H1 (cell line): ENCODE data around the gene NLRC3. TPM values are rescaled to one million over a fixed set of nuclear protein-coding genes. Genes with fewer than 3 reads are reported as not detected.

Source experiments
- CTCF ChIA-PET: fragments of 300-600 bp; sonication (Branson Sonifier 250); formaldehyde crosslinking; loops from one replicate; lab custom pipeline; 2021; ENCODE audit not compliant: partially characterized antibody; lab: Charles Lee
- POLR2A ChIA-PET: fragments of 300-600 bp; sonication (Branson Sonifier 250); formaldehyde crosslinking; loops from one replicate; lab custom pipeline; 2021; ENCODE audit warnings: inconsistent platforms; ENCODE audit not compliant: partially characterized antibody; lab: Charles Lee
- DNase-seq, 2 experiments: peaks; one replicate each; pipeline versions ENCODE4 v3.0.0 to v3.0.0-alpha.2; 2010 to 2022; ENCODE audit warnings: low spot score in 2 of 2, low read depth in 1 of 2, mixed read lengths in 1 of 2
- FAIRE-seq: peaks from 2 replicates; lab custom pipeline; 2011; peaks lifted over from hg19 to GRCh38; lab: Jason Lieb, UNC
- H2AFZ ChIP-seq: 2 replicates; pipeline ENCODE4 v1.8.1; 2012; ENCODE audit warnings: low read length, inconsistent platforms
- H2AK5ac ChIP-seq: 2 replicates; pipeline ENCODE4 v1.6.1; 2013; ENCODE audit warnings: low read depth, low read length
- H2BK120ac ChIP-seq: replicated peaks from 2 replicates; pipeline ENCODE3; 2013; ENCODE audit warnings: low read depth, low read length, inconsistent platforms
- H2BK12ac ChIP-seq: 2 replicates; pipeline ENCODE4 v1.6.1; 2013; ENCODE audit warnings: low read depth, low read length
- H2BK15ac ChIP-seq: 2 replicates; pipeline ENCODE4 v1.6.1; 2013; ENCODE audit warnings: low read length
- H2BK20ac ChIP-seq: 2 replicates; pipeline ENCODE4 v1.6.1; 2013; ENCODE audit warnings: low read length
- H2BK5ac ChIP-seq: 2 replicates; pipeline ENCODE4 v1.6.1; 2013; ENCODE audit warnings: low read depth, low read length
- H3K14ac ChIP-seq: 2 replicates; pipeline ENCODE4 v1.6.1; 2013; ENCODE audit warnings: inconsistent platforms; ENCODE audit not compliant: insufficient read length
- H3K18ac ChIP-seq: 2 replicates; pipeline ENCODE4 v1.6.1; 2013; ENCODE audit warnings: low read length; ENCODE audit errors: extremely low read depth
- H3K23ac ChIP-seq: 2 replicates; pipeline ENCODE4 v1.6.1; 2013; ENCODE audit warnings: inconsistent platforms; ENCODE audit not compliant: insufficient read length
- H3K23me2 ChIP-seq: 2 replicates; pipeline ENCODE4 v1.6.1; 2013; ENCODE audit warnings: low read depth, low read length
- H3K27ac ChIP-seq: 2 replicates; pipeline ENCODE4 v1.6.1; 2011; ENCODE audit warnings: low read depth, low read length, inconsistent platforms
- H3K27me3 ChIP-seq, 4 experiments: replicated peaks in 1 of 4; 1 replicate in 1 of 4; 2 replicates in 3 of 4; pipeline versions ENCODE4 v1.6.1 to v1.8.1; 2011 to 2013; ENCODE audit warnings: low read length in 3 of 4, mild to moderate bottlenecking in 3 of 4, inconsistent platforms in 2 of 4, mixed read lengths in 2 of 4, moderate library complexity in 1 of 4; ENCODE audit not compliant: control insufficient read depth in 3 of 4, insufficient read depth in 3 of 4; ENCODE audit errors: extremely low read depth in 1 of 4
- H3K36me3 ChIP-seq, 4 experiments: 2 replicates each; pipeline versions ENCODE4 v1.6.1 to v1.8.1; 2011 to 2013; ENCODE audit warnings: mild to moderate bottlenecking in 4 of 4, low read length in 3 of 4, moderate library complexity in 2 of 4, control low read depth in 1 of 4, inconsistent platforms in 1 of 4; ENCODE audit not compliant: insufficient read depth in 4 of 4, control insufficient read depth in 2 of 4
- H3K4ac ChIP-seq: replicated peaks from 2 replicates; pipeline ENCODE3; 2013; ENCODE audit warnings: low read length, low read depth, mixed read lengths, inconsistent platforms; ENCODE audit not compliant: insufficient read length
- H3K4me1 ChIP-seq, 4 experiments: replicated peaks in 1 of 4; 1 replicate in 1 of 4; 2 replicates in 3 of 4; pipeline versions ENCODE4 v1.6.1 to v1.8.1; 2011 to 2013; ENCODE audit warnings: low read length in 3 of 4, inconsistent platforms in 2 of 4, mixed read lengths in 1 of 4; ENCODE audit not compliant: insufficient read depth in 4 of 4, control insufficient read depth in 3 of 4
- H3K4me2 ChIP-seq, 2 experiments: 2 replicates each; pipeline versions ENCODE4 v1.6.1 to v1.8.1; 2011 to 2013; ENCODE audit warnings: low read depth in 2 of 2, low read length in 2 of 2, control low read depth in 1 of 2, inconsistent platforms in 1 of 2, mild to moderate bottlenecking in 1 of 2; ENCODE audit not compliant: insufficient read depth in 1 of 2
- H3K4me3 ChIP-seq, 4 experiments: fragments of 200-600, 300-600 bp in 1 of 4; sonication (generic), shearing (Covaris generic), sonication (Bioruptor Twin) in 1 of 4; 2 replicates each; pipeline versions ENCODE4 v1.5.1 to v1.8.1; 2011 to 2016; ENCODE audit warnings: low read length in 4 of 4, low read depth in 3 of 4, control low read depth in 2 of 4, inconsistent platforms in 2 of 4, mild to moderate bottlenecking in 2 of 4, mixed read lengths in 1 of 4, moderate library complexity in 1 of 4; ENCODE audit not compliant: insufficient read depth in 2 of 4; ENCODE audit errors: extremely low read depth in 1 of 4
- H3K56ac ChIP-seq: replicated peaks from 2 replicates; pipeline ENCODE3; 2013; ENCODE audit warnings: low read depth, mild to moderate bottlenecking, mixed read lengths, low read length, inconsistent platforms; ENCODE audit not compliant: insufficient read length
- H3K79me1 ChIP-seq: 2 replicates; pipeline ENCODE4 v1.6.1; 2013; ENCODE audit warnings: low read depth, low read length, control low read depth
- H3K79me2 ChIP-seq, 2 experiments: 2 replicates each; pipeline versions ENCODE4 v1.6.1 to v1.8.1; 2012 to 2013; ENCODE audit warnings: low read length in 2 of 2, mild to moderate bottlenecking in 2 of 2, inconsistent platforms in 1 of 2; ENCODE audit not compliant: insufficient read depth in 2 of 2, control insufficient read depth in 1 of 2
- H3K9ac ChIP-seq, 4 experiments: replicated peaks in 1 of 4; 1 replicate in 1 of 4; 2 replicates in 3 of 4; pipeline versions ENCODE4 v1.6.1 to v1.8.1; 2011 to 2013; ENCODE audit warnings: low read depth in 3 of 4, low read length in 3 of 4, control low read depth in 2 of 4, mild to moderate bottlenecking in 2 of 4, moderate library complexity in 2 of 4, inconsistent platforms in 1 of 4; ENCODE audit errors: extremely low read depth in 1 of 4
- H3K9me3 ChIP-seq, 2 experiments: 2 replicates each; pipeline versions ENCODE4 v1.6.1 to v1.8.1; 2012 to 2013; ENCODE audit warnings: mild to moderate bottlenecking in 2 of 2, moderate library complexity in 2 of 2, control low read depth in 1 of 2, inconsistent platforms in 1 of 2, low read depth in 1 of 2, low read length in 1 of 2, mixed read lengths in 1 of 2; ENCODE audit not compliant: insufficient read depth in 2 of 2
- H4K20me1 ChIP-seq, 2 experiments: replicated peaks in 1 of 2; 2 replicates each; pipeline versions ENCODE3 to v1.8.1; 2011 to 2013; ENCODE audit warnings: inconsistent platforms in 2 of 2, low read length in 2 of 2, mild to moderate bottlenecking in 1 of 2; ENCODE audit not compliant: insufficient read depth in 2 of 2, control insufficient read depth in 1 of 2
- H4K5ac ChIP-seq: 2 replicates; pipeline ENCODE4 v1.6.1; 2013; ENCODE audit warnings: low read length, low read depth, mixed read lengths, inconsistent platforms; ENCODE audit not compliant: insufficient read length
- H4K8ac ChIP-seq: 2 replicates; pipeline ENCODE4 v1.8.0; 2013; ENCODE audit warnings: mild to moderate bottlenecking, moderate library complexity, low read length, inconsistent platforms; ENCODE audit not compliant: insufficient read depth; ENCODE audit errors: extremely low read depth
- H4K91ac ChIP-seq: replicated peaks from 2 replicates; pipeline ENCODE3; 2013; ENCODE audit warnings: low read length, mixed read lengths, inconsistent platforms; ENCODE audit not compliant: insufficient read length
- ATF2 ChIP-seq: IDR thresholded peaks from 2 replicates; pipeline ENCODE4 v1.6.1; 2012; ENCODE audit warnings: low read length, inconsistent platforms
- BACH1 ChIP-seq: IDR thresholded peaks from 2 replicates; pipeline ENCODE4 v1.6.1; 2012; ENCODE audit warnings: low read length, improper control_type of control experiment
- BRCA1 ChIP-seq: IDR thresholded peaks from 2 replicates; pipeline ENCODE4 v1.6.1; 2012; ENCODE audit warnings: low read depth, low read length, improper control_type of control experiment
- E2F6 ChIP-seq: IDR thresholded peaks from 2 replicates; pipeline ENCODE4 v1.6.1; 2012; ENCODE audit warnings: inconsistent platforms
- HDAC2 ChIP-seq, 2 experiments: fragments of 300-600 bp in 1 of 2; sonication (generic) in 1 of 2; IDR thresholded peaks; 2 replicates each; pipeline ENCODE4 v1.6.1; 2011 to 2012; ENCODE audit warnings: low read depth in 2 of 2, low read length in 2 of 2, mild to moderate bottlenecking in 2 of 2, moderate library complexity in 2 of 2, borderline replicate concordance in 1 of 2, inconsistent platforms in 1 of 2
- JUN ChIP-seq: IDR thresholded peaks from 2 replicates; pipeline ENCODE4 v1.6.1; 2011; ENCODE audit warnings: low read depth, mild to moderate bottlenecking, improper control_type of control experiment, low read length
- NANOG ChIP-seq: IDR thresholded peaks from 2 replicates; pipeline ENCODE4 v1.6.1; 2011; ENCODE audit warnings: low read length, low read depth, mild to moderate bottlenecking, inconsistent platforms; ENCODE audit not compliant: insufficient read depth, poor library complexity, severe bottlenecking
- POLR2AphosphoS5 ChIP-seq: IDR thresholded peaks from 2 replicates; pipeline ENCODE4 v1.6.1; 2011; ENCODE audit warnings: low read depth, low read length
- SAP30 ChIP-seq: fragments of 300-600 bp; sonication (generic); IDR thresholded peaks from 2 replicates; pipeline ENCODE4 v1.7.1; 2012; ENCODE audit warnings: low read length, moderate library complexity, mild to moderate bottlenecking, inconsistent platforms; ENCODE audit not compliant: insufficient read depth, insufficient replicate concordance
- SP1 ChIP-seq: IDR thresholded peaks from 2 replicates; pipeline ENCODE4 v1.6.1; 2011; ENCODE audit warnings: low read depth, low read length
- SUZ12 ChIP-seq: fragments of 200-600 bp; sonication (generic); IDR thresholded peaks from 2 replicates; pipeline ENCODE4 v1.6.1; 2012; ENCODE audit warnings: mild to moderate bottlenecking, inconsistent platforms, low read length, moderate library complexity, mixed read lengths
- WGBS, 2 experiments: shearing (Covaris generic) in 1 of 2; methylation state at CpG; one replicate each; pipeline versions ENCODE4 v1.1.6 to v1.1.7; 2013 to 2015; ENCODE audit warnings: low lambda C conversion rate in 2 of 2, mixed read lengths in 2 of 2, inconsistent platforms in 1 of 2, low coverage in 1 of 2, missing lambda C conversion rate in 1 of 2; ENCODE audit not compliant: insufficient replicate concordance in 2 of 2, insufficient coverage in 1 of 2, insufficient read length in 1 of 2; ENCODE audit errors: extremely low coverage in 1 of 2, missing lambda C conversion rate in 1 of 2; 5-methylcytosine and 5-hydroxymethylcytosine counted together
- polyA plus RNA-seq, 7 experiments: library from polyadenylated mRNA; depleted of rRNA in 3 of 7; stranded (reverse) in 5 of 7; unstranded in 2 of 7; fragments of >200 nt in 5 of 7; fragments of 200-250 nt in 2 of 7; gene quantifications; 1 replicate in 5 of 7; 2 replicates in 1 of 7; 4 replicates in 1 of 7; pipeline versions ENCODE4 v1.2.1 to v1.2.3, GENCODE V29; 2011 to 2013; ENCODE audit warnings: missing spikeins in 2 of 7, mixed read lengths in 2 of 7
- total RNA-seq: library from RNA; stranded (reverse); fragmentation: NEBNext Ultra II Directional; extraction: Animal tissue kit (Norgen Biotek cat#: 25700); gene quantifications from 2 replicates; pipeline ENCODE4 v1.2.1, GENCODE V29; 2021

NLRC3 gene
- total and polyA plus RNA-seq, 2 of the 8 experiments (the other 6 are each of a cell fraction or from before 2014, with no cell fraction given): 0.18 to 0.20 TPM

GRCh38 chr16:3618769-3619141, 41.6 kb upstream of the NLRC3 start:
- no peak overlapping the region for H2AFZ ChIP-seq
- H3K79me2 ChIP-seq: peaks cover 0 to 28% of the 10 kb centered on the region in 2 experiments; a peak in 3 of 4 replicates
- H3K27ac ChIP-seq: no peak overlapping the region
- H3K56ac ChIP-seq: no peak overlapping the region
- H4K8ac ChIP-seq: no peak overlapping the region
- H3K4ac ChIP-seq: no peak overlapping the region
- DNase-seq (no peak), FAIRE-seq (no peak)
- no peak overlapping the region for H2BK20ac ChIP-seq
- WGBS, 2 experiments: 85% methylated on average over 3 of the region's 3 CpGs; no CpG with 5 or more reads in 1 of the 2 experiments
- no peak overlapping the region for H3K4me3 ChIP-seq
- no peak overlapping the region for H3K14ac ChIP-seq
- H2BK12ac ChIP-seq: no peak overlapping the region
- no peak overlapping the region for H3K9ac ChIP-seq
- no peak overlapping the region for H4K91ac ChIP-seq
- no peak overlapping the region for H3K4me2 ChIP-seq
- no peaks in the 10 kb centered on the region for H3K23me2 ChIP-seq
- H2BK120ac ChIP-seq: no peak overlapping the region
- H3K36me3 ChIP-seq: no peaks in the 10 kb centered on the region; a peak in 1 of 8 replicates
- no peaks in the 10 kb centered on the region for H4K20me1 ChIP-seq
- no peaks in the 10 kb centered on the region for H3K4me1 ChIP-seq
- no peak overlapping the region for H3K23ac ChIP-seq
- H2BK15ac ChIP-seq: no peak overlapping the region
- H2BK5ac ChIP-seq: no peak overlapping the region
- H3K79me1 ChIP-seq: peaks cover 7% of the 10 kb centered on the region; the same call in 1 of the 2 replicates
- H3K18ac ChIP-seq: no peak overlapping the region
- no peak overlapping the region for H4K5ac ChIP-seq
- ChIA-PET CTCF (interaction anchor here (0.6 to 0.9 kb wide), 4 partner anchors 21 to 1320 kb away, joined by 3 to 6 read pairs (median 3); no protein-coding TSS in a partner anchor), POLR2A (no interaction called here)
- H3K27me3 ChIP-seq: no peaks in the 10 kb centered on the region
- H3K9me3 ChIP-seq: no peaks in the 10 kb centered on the region
- no peak overlapping the region for H2AK5ac ChIP-seq
- no peak for TF ChIP-seq SUZ12
- TF ChIP-seq ATF2: no peak
- no peak for TF ChIP-seq NANOG
- no peak for TF ChIP-seq E2F6
- no peak for TF ChIP-seq BRCA1
- TF ChIP-seq BACH1: no peak
- no peak for TF ChIP-seq SP1
- no peak for TF ChIP-seq HDAC2 (IDR thresholded peaks at IDR 0.05; ENCODE audit: borderline replicate concordance in 1 of 2, low read depth in 2 of 2, low read length in 2 of 2)
- no peak for TF ChIP-seq JUN
- no peak for TF ChIP-seq POLR2AphosphoS5
- no peak for TF ChIP-seq SAP30
